ENCODE results near the gene CLNS1A.
"Not testable (repeated sequence)": the region's sequence is repeated elsewhere in the genome, so short reads cannot be mapped to it uniquely, and the experiment has no call there.

The CLNS1A gene

DNA sequence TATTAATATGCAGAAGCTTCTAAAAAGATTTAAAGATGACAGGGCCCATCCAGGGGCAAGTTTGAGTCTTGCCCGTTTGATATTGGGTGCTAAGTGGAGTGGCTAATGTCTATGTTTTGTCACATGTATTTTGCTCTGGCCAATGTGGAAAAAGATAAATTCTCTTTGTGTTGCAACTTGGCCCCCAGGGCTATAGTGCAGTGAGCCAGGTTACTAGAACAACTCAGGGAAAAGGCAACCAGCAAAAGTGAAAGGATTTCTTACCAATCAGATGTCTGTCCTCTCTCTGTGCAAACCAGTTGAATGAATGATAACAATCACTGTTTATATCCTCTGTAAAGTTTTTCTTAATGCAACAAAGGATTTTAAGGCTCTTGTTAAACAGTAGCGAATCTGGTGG, 4.6 kb upstream of the CLNS1A start:
- Histone ChIP-seq H3K27me3 (peaks cover 21% of the 10 kb centered on the region), H3K27ac (no peak overlapping the region), H3K9me3 (no peaks in the 10 kb centered on the region), H3K4me1 (ENCODE audit: control insufficient read depth in 1 of 2, insufficient read depth in 1 of 2, low read depth in 1 of 2, low read length in 1 of 2) (peaks cover 6 to 11% of the 10 kb centered on the region in 2 experiments), H3K4me3 (ENCODE audit: low read depth in 1 of 2, low read length in 1 of 2) (no peak overlapping the region), H3K36me3 (no peaks in the 10 kb centered on the region)
- TF ChIP-seq, protein P1, sequence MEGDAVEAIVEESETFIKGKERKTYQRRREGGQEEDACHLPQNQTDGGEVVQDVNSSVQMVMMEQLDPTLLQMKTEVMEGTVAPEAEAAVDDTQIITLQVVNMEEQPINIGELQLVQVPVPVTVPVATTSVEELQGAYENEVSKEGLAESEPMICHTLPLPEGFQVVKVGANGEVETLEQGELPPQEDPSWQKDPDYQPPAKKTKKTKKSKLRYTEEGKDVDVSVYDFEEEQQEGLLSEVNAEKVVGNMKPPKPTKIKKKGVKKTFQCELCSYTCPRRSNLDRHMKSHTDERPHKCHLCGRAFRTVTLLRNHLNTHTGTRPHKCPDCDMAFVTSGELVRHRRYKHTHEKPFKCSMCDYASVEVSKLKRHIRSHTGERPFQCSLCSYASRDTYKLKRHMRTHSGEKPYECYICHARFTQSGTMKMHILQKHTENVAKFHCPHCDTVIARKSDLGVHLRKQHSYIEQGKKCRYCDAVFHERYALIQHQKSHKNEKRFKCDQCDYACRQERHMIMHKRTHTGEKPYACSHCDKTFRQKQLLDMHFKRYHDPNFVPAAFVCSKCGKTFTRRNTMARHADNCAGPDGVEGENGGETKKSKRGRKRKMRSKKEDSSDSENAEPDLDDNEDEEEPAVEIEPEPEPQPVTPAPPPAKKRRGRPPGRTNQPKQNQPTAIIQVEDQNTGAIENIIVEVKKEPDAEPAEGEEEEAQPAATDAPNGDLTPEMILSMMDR (IDR thresholded peaks at IDR 0.05), result no peak

DNA sequence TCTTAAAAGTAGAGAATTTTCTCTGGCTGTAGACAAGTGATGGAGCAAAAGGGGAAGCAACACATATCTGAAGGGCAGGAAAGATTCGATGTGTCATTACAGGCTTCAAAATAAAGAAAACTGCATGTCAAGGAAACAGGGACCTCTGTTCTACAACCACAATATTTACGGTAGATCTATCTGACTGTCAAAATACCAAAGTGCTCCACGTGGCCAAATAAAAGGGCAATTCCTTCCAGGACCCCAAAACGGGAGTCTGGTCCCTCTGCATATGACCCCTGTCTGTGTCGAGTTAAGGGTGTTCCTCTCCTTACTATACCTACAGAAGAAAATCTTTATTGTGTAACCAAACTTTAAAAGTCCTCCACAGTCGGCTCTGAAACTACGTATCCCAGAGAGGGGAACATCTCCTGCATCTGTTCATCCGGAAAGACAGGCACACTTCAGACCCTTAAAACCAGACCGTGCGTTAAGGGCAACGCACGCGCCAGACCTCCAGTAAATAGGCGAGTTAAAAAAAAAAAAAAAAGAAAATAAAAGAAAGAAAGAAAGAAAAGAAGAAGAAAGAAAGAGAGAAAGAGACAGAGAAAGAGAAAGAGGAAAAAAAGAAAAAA, 756 bp downstream of the CLNS1A start:
- Histone ChIP-seq H3K4me3 (ENCODE audit: low read depth in 1 of 2, low read length in 1 of 2) (peak overlapping the region; percentile 61 to 69), H3K36me3 (no peaks in the 10 kb centered on the region), H3K9me3 (no peaks in the 10 kb centered on the region), H3K27me3 (peaks cover 9% of the 10 kb centered on the region), H3K27ac (no peak overlapping the region), H3K4me1 (ENCODE audit: control insufficient read depth in 1 of 2, insufficient read depth in 1 of 2, low read depth in 1 of 2, low read length in 1 of 2) (peaks cover 27 to 33% of the 10 kb centered on the region in 2 experiments)
- TF ChIP-seq, protein P1 (IDR thresholded peaks at IDR 0.05), result no peak

DNA sequence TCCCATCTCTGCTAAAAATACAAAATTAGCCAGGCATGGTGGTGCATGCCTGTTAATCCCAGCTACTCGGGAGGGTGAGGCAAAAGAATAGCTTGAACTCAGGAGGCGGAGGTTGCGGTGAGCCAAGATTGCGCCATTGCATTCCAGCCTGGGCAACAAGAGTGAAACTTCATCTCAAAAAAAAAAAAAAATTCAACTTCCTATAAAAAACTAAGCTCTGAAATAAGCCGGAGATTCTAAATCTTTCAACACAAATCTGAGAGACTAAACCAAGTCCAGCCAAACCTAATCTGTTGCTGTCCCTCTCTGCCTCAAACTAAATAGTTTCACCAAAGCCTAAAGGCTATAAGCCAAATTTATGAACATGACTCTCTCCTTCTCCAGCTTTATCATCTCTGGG, 3.7 kb downstream of the CLNS1A start:
- Histone ChIP-seq H3K4me1 (ENCODE audit: control insufficient read depth in 1 of 2, insufficient read depth in 1 of 2, low read depth in 1 of 2, low read length in 1 of 2) (peaks cover 27 to 33% of the 10 kb centered on the region in 2 experiments), H3K27ac (peak overlapping the region; percentile 53)
- not testable (repeated sequence) for H3K36me3 ChIP-seq; H3K27me3 ChIP-seq; H3K4me3 ChIP-seq (ENCODE audit: low read depth in 1 of 2, low read length in 1 of 2); H3K9me3 ChIP-seq

DNA sequence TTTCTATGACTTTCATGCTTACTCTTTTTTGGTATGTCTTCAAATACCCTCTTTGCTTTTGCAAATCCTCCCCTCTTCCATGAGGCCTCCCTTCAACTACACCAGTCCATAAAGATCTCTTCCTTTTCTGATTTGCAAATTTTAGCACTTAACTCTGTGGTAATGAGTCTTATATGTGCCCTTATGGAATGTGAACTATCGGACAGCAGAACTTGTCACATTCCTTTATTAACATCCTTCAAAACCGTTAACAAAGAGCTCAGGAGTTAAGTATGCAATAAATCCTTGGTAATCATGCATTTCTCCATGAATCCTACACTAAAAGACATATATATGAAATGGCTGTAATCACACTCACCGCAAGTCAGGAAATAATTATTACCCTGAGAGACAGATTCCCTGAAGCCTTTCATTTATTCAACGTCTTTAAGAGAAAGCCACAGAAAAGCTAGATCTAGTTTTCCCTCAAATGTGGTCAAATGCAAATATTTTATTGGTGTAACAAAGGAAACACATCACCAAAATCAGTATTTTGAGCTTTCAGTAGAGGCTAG, 7.4 kb downstream of the CLNS1A start:
- Histone ChIP-seq H3K36me3 (peaks cover 4% of the 10 kb centered on the region), H3K4me3 (ENCODE audit: low read depth in 1 of 2, low read length in 1 of 2) (no peak overlapping the region), H3K4me1 (ENCODE audit: control insufficient read depth in 1 of 2, insufficient read depth in 1 of 2, low read depth in 1 of 2, low read length in 1 of 2) (peaks cover 11 to 17% of the 10 kb centered on the region in 2 experiments), H3K27me3 (no peaks in the 10 kb centered on the region), H3K9me3 (no peaks in the 10 kb centered on the region), H3K27ac (no peak overlapping the region)
- TF ChIP-seq, protein P1 (IDR thresholded peaks at IDR 0.05), result no peak

DNA sequence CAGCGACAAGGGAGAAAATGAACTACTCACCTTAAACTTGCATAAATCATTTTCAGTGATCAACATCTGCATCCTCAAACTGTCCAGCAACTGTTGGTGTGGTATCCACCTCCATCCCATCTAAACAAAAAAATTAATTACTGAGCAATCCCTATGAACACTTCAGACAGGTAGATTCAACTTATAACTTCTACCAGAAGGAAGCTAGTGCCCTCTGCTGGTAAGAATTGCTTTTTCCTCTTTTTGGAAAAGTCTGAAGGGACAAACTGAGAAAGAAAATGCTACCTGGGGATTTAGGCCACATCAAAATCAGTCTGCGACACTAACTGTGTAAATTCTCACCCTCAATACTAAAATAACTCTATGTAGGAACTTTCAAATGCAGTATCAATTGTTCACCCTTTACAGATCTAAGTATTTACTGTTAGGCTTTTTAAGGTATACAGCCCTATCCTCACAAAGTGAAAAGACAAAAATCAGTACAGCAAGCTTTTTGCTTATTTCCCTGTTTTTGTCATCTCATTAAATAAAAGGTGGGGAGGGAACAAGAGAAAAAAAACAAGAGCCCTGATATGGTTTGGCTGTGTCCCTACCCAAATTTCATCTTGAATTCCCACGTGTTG, 17.9 kb downstream of the CLNS1A start:
- Histone ChIP-seq H3K36me3 (peaks cover 55% of the 10 kb centered on the region), H3K27ac (no peak overlapping the region), H3K4me3 (ENCODE audit: low read depth in 1 of 2, low read length in 1 of 2) (no peak overlapping the region), H3K27me3 (no peaks in the 10 kb centered on the region), H3K4me1 (ENCODE audit: control insufficient read depth in 1 of 2, insufficient read depth in 1 of 2, low read depth in 1 of 2, low read length in 1 of 2) (no peaks in the 10 kb centered on the region), H3K9me3 (no peaks in the 10 kb centered on the region)
- TF ChIP-seq, protein P1 (IDR thresholded peaks at IDR 0.05), result peak; percentile 41

DNA sequence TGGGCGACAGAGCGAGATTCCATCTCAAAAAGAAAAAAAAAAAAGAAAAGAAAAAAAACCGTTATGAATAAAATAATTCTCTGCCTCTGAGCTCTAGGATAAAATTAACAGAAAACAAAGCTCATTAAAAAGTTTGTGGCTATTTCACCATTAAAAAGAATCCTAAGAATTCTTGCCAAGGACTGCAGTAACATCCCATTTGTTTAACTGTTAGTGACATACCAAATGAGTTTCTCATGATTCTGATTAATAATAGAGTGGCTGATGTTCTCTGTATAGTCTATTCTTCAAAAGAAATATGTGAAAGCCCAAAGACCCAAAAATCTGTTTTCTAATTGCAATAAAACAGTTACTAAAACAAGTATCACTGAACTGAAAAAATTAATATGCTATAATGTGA, 19.7 kb downstream of the CLNS1A start:
- H3K36me3 ChIP-seq, result peaks cover 52% of the 10 kb centered on the region

More for the DNA sequence above, 19.7 kb downstream of the CLNS1A start:
- Histone ChIP-seq H3K27ac (no peak overlapping the region), H3K27me3 (no peaks in the 10 kb centered on the region), H3K4me3 (ENCODE audit: low read depth in 1 of 2, low read length in 1 of 2) (no peak overlapping the region), H3K9me3 (no peaks in the 10 kb centered on the region), H3K4me1 (ENCODE audit: control insufficient read depth in 1 of 2, insufficient read depth in 1 of 2, low read depth in 1 of 2, low read length in 1 of 2) (no peaks in the 10 kb centered on the region)
- TF ChIP-seq, protein P1 (IDR thresholded peaks at IDR 0.05), result no peak
